ENCODE results near the gene ETV6.

Gene ETV6

GRCh38 chr12:11786638-11787365 lies 137.3 kb downstream of the ETV6 start:
- peaks cover 15% of the 10 kb centered on the region for H3K36me3 ChIP-seq (ENCODE audit: insufficient read depth, low read length)
- no peaks in the 10 kb centered on the region for H3K27me3 ChIP-seq (ENCODE audit: insufficient read depth, low read length, poor library complexity)
- H3K4me1 ChIP-seq (ENCODE audit: insufficient read depth, low read length): peaks cover 71% of the 10 kb centered on the region
- peak overlapping the region; percentile 71 for H3K27ac ChIP-seq (ENCODE audit: low read length)
- DNase-seq: peak; percentile 1
- no peak overlapping the region; the same call in 1 of the 2 replicates for H3K4me2 ChIP-seq (ENCODE audit: insufficient read depth, low read length)
- no peaks in the 10 kb centered on the region for H4K20me1 ChIP-seq (ENCODE audit: insufficient read depth, low read length)
- H3K4me3 ChIP-seq (ENCODE audit: low read depth in 1 of 2, low read length in 2 of 2): no peak overlapping the region
- peaks cover 99% of the 10 kb centered on the region for H3K79me2 ChIP-seq (ENCODE audit: insufficient read depth, low read length)
- 0 out of 3 replicates have a peak, but pooled peaks have one; percentile 5 for ATAC-seq (ENCODE audit: insufficient read depth, low read depth)
- H3K9ac ChIP-seq (ENCODE audit: low read depth, low read length): no peak overlapping the region
- H2AFZ ChIP-seq (ENCODE audit: low read depth, low read length): no peak overlapping the region
- TF ChIP-seq EZH2 (IDR thresholded peaks at IDR 0.05; ENCODE audit: borderline replicate concordance, low read depth, low read length, severe bottlenecking): no peak
- TF ChIP-seq, protein P1, sequence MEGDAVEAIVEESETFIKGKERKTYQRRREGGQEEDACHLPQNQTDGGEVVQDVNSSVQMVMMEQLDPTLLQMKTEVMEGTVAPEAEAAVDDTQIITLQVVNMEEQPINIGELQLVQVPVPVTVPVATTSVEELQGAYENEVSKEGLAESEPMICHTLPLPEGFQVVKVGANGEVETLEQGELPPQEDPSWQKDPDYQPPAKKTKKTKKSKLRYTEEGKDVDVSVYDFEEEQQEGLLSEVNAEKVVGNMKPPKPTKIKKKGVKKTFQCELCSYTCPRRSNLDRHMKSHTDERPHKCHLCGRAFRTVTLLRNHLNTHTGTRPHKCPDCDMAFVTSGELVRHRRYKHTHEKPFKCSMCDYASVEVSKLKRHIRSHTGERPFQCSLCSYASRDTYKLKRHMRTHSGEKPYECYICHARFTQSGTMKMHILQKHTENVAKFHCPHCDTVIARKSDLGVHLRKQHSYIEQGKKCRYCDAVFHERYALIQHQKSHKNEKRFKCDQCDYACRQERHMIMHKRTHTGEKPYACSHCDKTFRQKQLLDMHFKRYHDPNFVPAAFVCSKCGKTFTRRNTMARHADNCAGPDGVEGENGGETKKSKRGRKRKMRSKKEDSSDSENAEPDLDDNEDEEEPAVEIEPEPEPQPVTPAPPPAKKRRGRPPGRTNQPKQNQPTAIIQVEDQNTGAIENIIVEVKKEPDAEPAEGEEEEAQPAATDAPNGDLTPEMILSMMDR (IDR thresholded peaks at IDR 0.05; ENCODE audit: borderline replicate concordance, extremely low read depth, low read length, poor library complexity, severe bottlenecking): no peak
- no peaks in the 10 kb centered on the region for H3K9me3 ChIP-seq (ENCODE audit: insufficient read depth, low read length, severe bottlenecking)

DNA sequence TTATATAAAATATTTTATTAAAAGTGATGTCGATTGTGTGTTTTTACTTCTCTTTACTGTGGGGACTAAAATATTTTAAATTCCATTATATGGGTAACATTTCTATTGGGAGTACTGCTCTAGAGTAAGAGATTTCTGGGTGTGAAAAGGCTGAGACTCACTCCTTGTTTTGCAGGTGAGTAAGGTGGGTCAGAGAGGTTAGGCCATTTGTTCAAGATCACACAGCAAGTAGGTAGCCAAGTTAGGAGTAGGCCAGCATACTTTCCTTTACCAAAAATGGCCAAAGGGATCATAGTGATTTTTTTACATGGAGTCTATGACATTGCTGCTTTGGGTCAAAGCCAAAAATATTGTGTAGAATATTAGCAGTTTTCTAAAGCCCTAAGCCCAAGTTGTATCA lies 138.0 kb downstream of the ETV6 start:
- H2AFZ ChIP-seq (ENCODE audit: low read depth, low read length): no peak overlapping the region
- DNase-seq: no peak
- H3K4me1 ChIP-seq (ENCODE audit: insufficient read depth, low read length): peaks cover 67% of the 10 kb centered on the region
- TF ChIP-seq, protein P1 (IDR thresholded peaks at IDR 0.05; ENCODE audit: borderline replicate concordance, extremely low read depth, low read length, poor library complexity, severe bottlenecking): no peak
- no peak for TF ChIP-seq EZH2 (IDR thresholded peaks at IDR 0.05; ENCODE audit: borderline replicate concordance, low read depth, low read length, severe bottlenecking)
- no peak overlapping the region for H3K4me3 ChIP-seq (ENCODE audit: low read depth in 1 of 2, low read length in 2 of 2)
- ATAC-seq (ENCODE audit: insufficient read depth, low read depth): no peak
- H4K20me1 ChIP-seq (ENCODE audit: insufficient read depth, low read length): no peaks in the 10 kb centered on the region
- no peak overlapping the region for H3K9ac ChIP-seq (ENCODE audit: low read depth, low read length)
- peak overlapping the region; percentile 71 for H3K27ac ChIP-seq (ENCODE audit: low read length)
- peaks cover 98% of the 10 kb centered on the region for H3K79me2 ChIP-seq (ENCODE audit: insufficient read depth, low read length)
- H3K27me3 ChIP-seq (ENCODE audit: insufficient read depth, low read length, poor library complexity): no peaks in the 10 kb centered on the region
- H3K4me2 ChIP-seq (ENCODE audit: insufficient read depth, low read length): peak overlapping the region; percentile 23; the same call in 1 of the 2 replicates
- H3K36me3 ChIP-seq (ENCODE audit: insufficient read depth, low read length): peaks cover 19% of the 10 kb centered on the region
- no peaks in the 10 kb centered on the region for H3K9me3 ChIP-seq (ENCODE audit: insufficient read depth, low read length, severe bottlenecking)

GRCh38 chr12:11787933-11788849 lies 138.7 kb downstream of the ETV6 start:
- ATAC-seq (ENCODE audit: insufficient read depth, low read depth) (peak; percentile 80), DNase-seq (peak; percentile 18)
- Histone ChIP-seq H4K20me1 (ENCODE audit: insufficient read depth, low read length) (no peaks in the 10 kb centered on the region), H3K9me3 (ENCODE audit: insufficient read depth, low read length, severe bottlenecking) (no peaks in the 10 kb centered on the region), H3K27ac (ENCODE audit: low read length) (peak overlapping the region; percentile 71), H3K36me3 (ENCODE audit: insufficient read depth, low read length) (peaks cover 19% of the 10 kb centered on the region), H3K9ac (ENCODE audit: low read depth, low read length) (peak overlapping the region; percentile 18; the same call in 1 of the 2 replicates), H3K4me2 (ENCODE audit: insufficient read depth, low read length) (peak overlapping the region; percentile 23; the same call in 1 of the 2 replicates), H3K4me3 (ENCODE audit: low read depth in 1 of 2, low read length in 2 of 2) (no peak overlapping the region), H2AFZ (ENCODE audit: low read depth, low read length) (no peak overlapping the region), H3K79me2 (ENCODE audit: insufficient read depth, low read length) (peaks cover 98% of the 10 kb centered on the region), H3K4me1 (ENCODE audit: insufficient read depth, low read length) (peaks cover 64% of the 10 kb centered on the region), H3K27me3 (ENCODE audit: insufficient read depth, low read length, poor library complexity) (no peaks in the 10 kb centered on the region)
- TF ChIP-seq, protein P1 (IDR thresholded peaks at IDR 0.05; ENCODE audit: borderline replicate concordance, extremely low read depth, low read length, poor library complexity, severe bottlenecking): no peak
- TF ChIP-seq EZH2 (IDR thresholded peaks at IDR 0.05; ENCODE audit: borderline replicate concordance, low read depth, low read length, severe bottlenecking): no peak
